ENCODE data around the gene PNPLA6. TPM values are rescaled to one million over a fixed set of nuclear protein-coding genes. Genes with fewer than 3 reads are reported as not detected.

PNPLA6 gene
- total RNA-seq, 1 experiment from 2014 or later: 67.6 TPM

- peaks cover 6% of the 10 kb centered on the region for H3K36me3 Mint-ChIP-seq (ENCODE audit: insufficient read depth, unreplicated experiment)
Measured at GRCh38 chr19:7561325-7561724, 25.8 kb downstream of the PNPLA6 start.

GRCh38 chr19:7562646-7563393 is 27.3 kb downstream of the PNPLA6 start:
- TF ChIP-seq CTCF (IDR thresholded peaks at IDR 0.05; ENCODE audit: insufficient read depth in 1 of 2, low read depth in 1 of 2, low read length in 1 of 2, severe bottlenecking in 1 of 2, unreplicated experiment in 1 of 2): no peak
- Histone ChIP-seq H3K36me3 (ENCODE audit: control insufficient read depth, insufficient read depth, low read length) (no peaks in the 10 kb centered on the region), H3K9me3 (no peaks in the 10 kb centered on the region), H3K4me1 (no peaks in the 10 kb centered on the region), H3K4me3 (ENCODE audit: low read depth, low read length) (no peak overlapping the region), H3K27me3 (replicated peaks; ENCODE audit: control insufficient read depth, insufficient read depth, low read length) (no peaks in the 10 kb centered on the region)
- no peaks in the 10 kb centered on the region for H3K27me3 Mint-ChIP-seq (ENCODE audit: insufficient read depth, unreplicated experiment)
- peak in 1 of 2 experiments; percentile 36 for DNase-seq
- no peak overlapping the region for H3K27ac Mint-ChIP-seq (ENCODE audit: unreplicated experiment)
- intact Hi-C loops (cut with micrococcal nuclease; ENCODE audit: unreplicated experiment): no loop called here
- BruUV-seq (replicated peaks): no TSS peak
- H3K36me3 Mint-ChIP-seq (ENCODE audit: insufficient read depth, unreplicated experiment): no peaks in the 10 kb centered on the region
- ChIA-PET CTCF (no interaction called here), POLR2A (no interaction called here)
- no peaks in the 10 kb centered on the region for H3K9me3 Mint-ChIP-seq (ENCODE audit: unreplicated experiment)
- H3K4me3 Mint-ChIP-seq (ENCODE audit: unreplicated experiment): no peak overlapping the region
- no peaks in the 10 kb centered on the region for H3K4me1 Mint-ChIP-seq (ENCODE audit: low read depth, unreplicated experiment)

More at GRCh38 chr19:7561325-7561724, 25.8 kb downstream of the PNPLA6 start:
- ChIA-PET CTCF (no interaction called here), POLR2A (no interaction called here)
- H3K9me3 ChIP-seq: no peaks in the 10 kb centered on the region
- H3K36me3 ChIP-seq (ENCODE audit: control insufficient read depth, insufficient read depth, low read length): no peaks in the 10 kb centered on the region
- BruUV-seq (replicated peaks): no TSS peak
- TF ChIP-seq CTCF (IDR thresholded peaks at IDR 0.05; ENCODE audit: insufficient read depth in 1 of 2, low read depth in 1 of 2, low read length in 1 of 2, severe bottlenecking in 1 of 2, unreplicated experiment in 1 of 2): no peak
- Mint-ChIP-seq H3K9me3 (ENCODE audit: unreplicated experiment) (no peaks in the 10 kb centered on the region), H3K4me3 (ENCODE audit: unreplicated experiment) (no peak overlapping the region), H3K4me1 (ENCODE audit: low read depth, unreplicated experiment) (no peaks in the 10 kb centered on the region), H3K27me3 (ENCODE audit: insufficient read depth, unreplicated experiment) (no peaks in the 10 kb centered on the region), H3K27ac (ENCODE audit: unreplicated experiment) (no peak overlapping the region)
- H3K27me3 ChIP-seq (replicated peaks; ENCODE audit: control insufficient read depth, insufficient read depth, low read length): no peaks in the 10 kb centered on the region
- H3K4me1 ChIP-seq: no peaks in the 10 kb centered on the region
- no peak overlapping the region for H3K4me3 ChIP-seq (ENCODE audit: low read depth, low read length)
- DNase-seq: no peak
- intact Hi-C loops (cut with micrococcal nuclease; ENCODE audit: unreplicated experiment): no loop called here

GRCh38 chr19:7564866-7565265 is 29.3 kb downstream of the PNPLA6 start:
- Histone ChIP-seq H3K4me1 (no peaks in the 10 kb centered on the region), H3K4me3 (ENCODE audit: low read depth, low read length) (no peak overlapping the region), H3K36me3 (ENCODE audit: control insufficient read depth, insufficient read depth, low read length) (no peaks in the 10 kb centered on the region), H3K27me3 (replicated peaks; ENCODE audit: control insufficient read depth, insufficient read depth, low read length) (no peaks in the 10 kb centered on the region), H3K9me3 (no peaks in the 10 kb centered on the region)
- CTCF ChIA-PET: interaction anchor here (0.6 kb wide), 1 partner anchor 211 kb away, joined by 3 read pairs; no protein-coding TSS in a partner anchor
- Mint-ChIP-seq H3K27me3 (ENCODE audit: insufficient read depth, unreplicated experiment) (no peaks in the 10 kb centered on the region), H3K4me1 (ENCODE audit: low read depth, unreplicated experiment) (no peaks in the 10 kb centered on the region), H3K36me3 (ENCODE audit: insufficient read depth, unreplicated experiment) (no peaks in the 10 kb centered on the region), H3K9me3 (ENCODE audit: unreplicated experiment) (no peaks in the 10 kb centered on the region), H3K27ac (ENCODE audit: unreplicated experiment) (no peak overlapping the region), H3K4me3 (ENCODE audit: unreplicated experiment) (no peak overlapping the region)
- intact Hi-C loops (cut with micrococcal nuclease; ENCODE audit: unreplicated experiment): no loop called here
- TF ChIP-seq CTCF (IDR thresholded peaks at IDR 0.05; ENCODE audit: insufficient read depth in 1 of 2, low read depth in 1 of 2, low read length in 1 of 2, severe bottlenecking in 1 of 2, unreplicated experiment in 1 of 2): no peak
- DNase-seq: no peak
- BruUV-seq (replicated peaks): no TSS peak
- POLR2A ChIA-PET: no interaction called here
